B cell (primary cell): ENCODE data around the gene NOTCH4. TPM values are rescaled to one million over a fixed set of nuclear protein-coding genes. Genes with fewer than 3 reads are reported as not detected.

Experiments used
- ATAC-seq: fragments of 200-7000 bp; cut with Tn5 transposase; one replicate; pipeline ENCODE4 v1.10.0; 2021; ENCODE audit warnings: low read depth, mild to moderate bottlenecking, moderate number of reproducible peaks, moderate library complexity
- CTCF ChIA-PET: fragments of 350-600 bp; sonication (Branson Sonifier 250); formaldehyde crosslinking; loops from one replicate; lab custom pipeline; 2021; ENCODE audit warnings: antibody characterized with exemption, inconsistent platforms; lab: Charles Lee
- POLR2A ChIA-PET: fragments of 350-600 bp; sonication (Branson Sonifier 250); formaldehyde crosslinking; loops from one replicate; lab custom pipeline; 2021; ENCODE audit warnings: antibody characterized with exemption; lab: Charles Lee
- DNase-seq: peaks from one replicate; pipeline ENCODE4 v3.0.0; 2013
- H2AFZ ChIP-seq: 2 replicates; pipeline ENCODE4 v1.6.1; 2012; ENCODE audit warnings: mild to moderate bottlenecking, low read depth, low read length; ENCODE audit not compliant: insufficient read depth, poor library complexity, severe bottlenecking
- H3K27ac ChIP-seq, 2 donors: 1 replicate in 1 of 2; 2 replicates in 1 of 2; pipeline ENCODE4 v1.5.1; 2012 to 2013; ENCODE audit warnings: low read length in 2 of 2, mild to moderate bottlenecking in 2 of 2, moderate library complexity in 1 of 2
- H3K27me3 ChIP-seq, 4 experiments: fragments of 200-600 bp in 1 of 4; sonication (generic) in 1 of 4; replicated peaks in 1 of 4; 1 replicate in 2 of 4; 2 replicates in 2 of 4; pipeline versions ENCODE4 v1.6.1 to v1.7.0; 2013 to 2016; ENCODE audit warnings: low read length in 3 of 4, mild to moderate bottlenecking in 2 of 4, mixed read lengths in 1 of 4, moderate library complexity in 1 of 4; ENCODE audit not compliant: insufficient read depth in 4 of 4, control insufficient read depth in 3 of 4; ENCODE audit errors: control extremely low read depth in 1 of 4
- H3K36me3 ChIP-seq, 2 experiments: replicated peaks in 1 of 2; 1 replicate in 1 of 2; 2 replicates in 1 of 2; pipeline versions ENCODE4 v1.6.1 to v1.7.1; 2013; ENCODE audit warnings: low read length in 1 of 2; ENCODE audit not compliant: insufficient read depth in 2 of 2, control insufficient read depth in 1 of 2; ENCODE audit errors: control extremely low read depth in 1 of 2, extremely low read depth in 1 of 2
- H3K4me1 ChIP-seq, 2 donors: fragments of 200-600 bp in 1 of 2; sonication (generic) in 1 of 2; 1 replicate in 1 of 2; 2 replicates in 1 of 2; pipeline versions ENCODE4 v1.5.1 to v1.6.1; 2013 to 2017; ENCODE audit warnings: low read length in 2 of 2; ENCODE audit not compliant: control insufficient read depth in 2 of 2, insufficient read depth in 2 of 2
- H3K4me2 ChIP-seq: replicated peaks from 2 replicates; pipeline ENCODE3; 2012; ENCODE audit warnings: mild to moderate bottlenecking, low read depth, low read length; ENCODE audit not compliant: poor library complexity, severe bottlenecking
- H3K4me3 ChIP-seq, 5 experiments: fragments of 200-600 bp in 1 of 5; sonication (generic) in 1 of 5; 1 replicate in 3 of 5; 2 replicates in 2 of 5; pipeline versions ENCODE4 v1.5.1 to v1.7.0; 2011 to 2016; ENCODE audit warnings: low read length in 4 of 5, mild to moderate bottlenecking in 4 of 5, low read depth in 2 of 5, control low read depth in 1 of 5, moderate library complexity in 1 of 5; ENCODE audit not compliant: insufficient read depth in 1 of 5; ENCODE audit errors: control extremely low read depth in 1 of 5, extremely low read depth in 1 of 5
- H3K79me2 ChIP-seq: fragments of 200-600 bp; sonication (generic); one replicate; pipeline ENCODE4 v1.6.0; 2016; ENCODE audit warnings: low read length; ENCODE audit not compliant: control insufficient read depth, insufficient read depth
- H3K9ac ChIP-seq: fragments of 200-600 bp; sonication (generic); 2 replicates; pipeline ENCODE4 v1.6.1; 2017; ENCODE audit warnings: mild to moderate bottlenecking, low read length, moderate library complexity
- H3K9me3 ChIP-seq, 3 donors: one replicate each; pipeline versions ENCODE4 v1.6.1 to v1.7.1; 2013; ENCODE audit warnings: low read length in 2 of 3; ENCODE audit not compliant: control insufficient read depth in 2 of 3, insufficient read depth in 1 of 3; ENCODE audit errors: control extremely low read depth in 1 of 3
- H4K20me1 ChIP-seq: 2 replicates; pipeline ENCODE4 v1.6.0; 2012; ENCODE audit warnings: mild to moderate bottlenecking, low read length; ENCODE audit not compliant: insufficient read depth, control insufficient read depth, poor library complexity, severe bottlenecking
- H3K27ac Mint-ChIP-seq: one replicate; pipeline ENCODE4 v1.8.0; 2021; ENCODE audit warnings: mixed read lengths
- H3K27me3 Mint-ChIP-seq: one replicate; pipeline ENCODE4 v1.8.0; 2021; ENCODE audit warnings: mixed read lengths
- H3K4me1 Mint-ChIP-seq: one replicate; pipeline ENCODE4 v1.8.0; 2021; ENCODE audit warnings: mixed read lengths
- H3K4me3 Mint-ChIP-seq: one replicate; pipeline ENCODE4 v1.8.0; 2021; ENCODE audit warnings: mixed read lengths
- H3K9me3 Mint-ChIP-seq: one replicate; pipeline ENCODE4 v1.8.0; 2022; ENCODE audit warnings: mixed read lengths; ENCODE audit not compliant: insufficient read depth
- EZH2 ChIP-seq: IDR thresholded peaks from 2 replicates; pipeline ENCODE4 v1.6.1; 2012; ENCODE audit warnings: borderline replicate concordance, low read depth, mild to moderate bottlenecking, moderate library complexity, low read length; ENCODE audit not compliant: insufficient read depth, poor library complexity, severe bottlenecking
- WGBS: methylation state at CpG from one replicate; pipeline ENCODE4 v1.1.5; 2013; ENCODE audit warnings: missing lambda C conversion rate; ENCODE audit not compliant: insufficient coverage; 5-methylcytosine and 5-hydroxymethylcytosine counted together
- intact Hi-C: fragments of 100-400 bp; cut with micrococcal nuclease; formaldehyde crosslinking; loops from one replicate; pipeline ENCODE4 v1.10.0; 2022
- polyA plus RNA-seq: library from polyadenylated mRNA; depleted of rRNA; stranded (reverse); fragments of >200 nt; gene quantifications from 2 replicates; pipeline ENCODE4 v1.2.3, GENCODE V29; 2012
- total RNA-seq, 2 donors: library from RNA; stranded (reverse); fragments of 120-200 nt in 1 of 2; gene quantifications; 1 replicate in 1 of 2; 2 replicates in 1 of 2; pipeline versions ENCODE4 v1.2.3 to v1.2.4, GENCODE V29; 2013 to 2022
- TF ChIP-seq, protein P1 (sequence below): fragments of 200-600 bp; IDR thresholded peaks from one replicate; pipeline ENCODE4 v1.8.0; 2022; ENCODE audit warnings: antibody characterized with exemption, mild to moderate bottlenecking

Gene NOTCH4
- total and polyA plus RNA-seq, 2 donors (not counting 1 experiment from before 2014, with no cell fraction given) = 6.3 to 10.3 TPM

DNA sequence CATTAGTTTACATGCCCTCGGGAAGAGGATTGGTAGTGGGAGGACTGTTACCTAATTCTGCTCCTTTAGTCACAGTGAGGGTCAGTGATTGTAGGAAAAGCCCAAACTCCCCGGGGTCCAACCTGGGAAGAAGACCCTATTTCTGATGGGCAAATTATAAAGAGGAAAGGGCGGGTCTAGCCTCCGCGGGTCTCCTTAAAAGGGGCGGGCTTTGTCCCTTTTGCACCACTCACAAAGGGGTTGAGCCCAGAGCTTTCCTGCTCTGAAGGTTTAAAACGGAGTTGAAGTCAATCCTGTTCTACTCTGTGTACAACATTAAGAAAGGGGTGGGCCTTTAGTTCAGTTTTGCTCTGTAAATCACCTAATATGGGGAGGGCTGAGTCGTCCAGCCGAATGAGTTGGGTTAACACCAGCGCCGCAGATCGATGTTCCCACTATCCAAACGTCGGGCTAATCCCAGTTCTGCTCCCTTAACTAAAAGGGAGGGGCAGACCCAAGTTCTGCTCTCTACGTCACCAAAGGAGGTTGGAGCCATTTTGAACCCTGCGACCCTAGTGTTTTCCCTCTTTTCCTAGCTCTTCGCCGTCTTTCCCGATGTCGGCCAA, 46.6 kb downstream of the NOTCH4 start:
- H3K9me3 ChIP-seq = no peaks in the 10 kb centered on the region
- POLR2A ChIA-PET = interaction anchor here (0.7 to 3.0 kb wide), 8 partner anchors 11 to 794 kb away, joined by 3 to 25 read pairs (median 7); partner anchors contain the start of genes FKBPL, GPSM3 and PBX2
- peaks cover 0 to 20% of the 10 kb centered on the region in 2 experiments for H3K36me3 ChIP-seq
- peaks cover 71% of the 10 kb centered on the region for H3K4me1 Mint-ChIP-seq
- H3K4me2 ChIP-seq = peak overlapping the region; percentile 93
- peak overlapping the region; percentile 68 to 82 (median 75) for H3K4me3 ChIP-seq
- 0% methylated on average over 11 of the region's 20 CpGs for WGBS
- peak overlapping the region; percentile 97 to 98 for H3K27ac ChIP-seq
- peak overlapping the region; percentile 97 for H3K4me3 Mint-ChIP-seq
- DNase-seq (no peak), ATAC-seq (no peak)
- H3K79me2 ChIP-seq = peaks cover 25% of the 10 kb centered on the region
- H4K20me1 ChIP-seq = no peaks in the 10 kb centered on the region
- H3K9me3 Mint-ChIP-seq = no peaks in the 10 kb centered on the region
- H3K27ac Mint-ChIP-seq = peak overlapping the region; percentile 99
- H3K9ac ChIP-seq = peak overlapping the region; percentile 81
- peak overlapping the region; percentile 86 for H2AFZ ChIP-seq
- H3K27me3 ChIP-seq = no peaks in the 10 kb centered on the region
- H3K27me3 Mint-ChIP-seq = no peaks in the 10 kb centered on the region
- CTCF ChIA-PET = interaction anchor here (0.9 to 1.4 kb wide), 4 partner anchors 14 to 59 kb away, joined by 3 to 6 read pairs (median 4); no protein-coding TSS in a partner anchor
- TF ChIP-seq, protein P1, sequence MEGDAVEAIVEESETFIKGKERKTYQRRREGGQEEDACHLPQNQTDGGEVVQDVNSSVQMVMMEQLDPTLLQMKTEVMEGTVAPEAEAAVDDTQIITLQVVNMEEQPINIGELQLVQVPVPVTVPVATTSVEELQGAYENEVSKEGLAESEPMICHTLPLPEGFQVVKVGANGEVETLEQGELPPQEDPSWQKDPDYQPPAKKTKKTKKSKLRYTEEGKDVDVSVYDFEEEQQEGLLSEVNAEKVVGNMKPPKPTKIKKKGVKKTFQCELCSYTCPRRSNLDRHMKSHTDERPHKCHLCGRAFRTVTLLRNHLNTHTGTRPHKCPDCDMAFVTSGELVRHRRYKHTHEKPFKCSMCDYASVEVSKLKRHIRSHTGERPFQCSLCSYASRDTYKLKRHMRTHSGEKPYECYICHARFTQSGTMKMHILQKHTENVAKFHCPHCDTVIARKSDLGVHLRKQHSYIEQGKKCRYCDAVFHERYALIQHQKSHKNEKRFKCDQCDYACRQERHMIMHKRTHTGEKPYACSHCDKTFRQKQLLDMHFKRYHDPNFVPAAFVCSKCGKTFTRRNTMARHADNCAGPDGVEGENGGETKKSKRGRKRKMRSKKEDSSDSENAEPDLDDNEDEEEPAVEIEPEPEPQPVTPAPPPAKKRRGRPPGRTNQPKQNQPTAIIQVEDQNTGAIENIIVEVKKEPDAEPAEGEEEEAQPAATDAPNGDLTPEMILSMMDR = no peak
- no peak for TF ChIP-seq EZH2
- intact Hi-C loops = loop anchor here (5.0 kb wide), 6 partner anchors 220 to 1395 kb away; partner anchors contain the start of genes CSNK2B, HSD17B8, LY6G5B and NELFE
- peaks cover 34 to 50% of the 10 kb centered on the region in 2 donors for H3K4me1 ChIP-seq
